Breast epithelium (tissue), 4 donors: ENCODE data around the gene TPPP. TPM values are rescaled to one million over a fixed set of nuclear protein-coding genes. Genes with fewer than 3 reads are reported as not detected.

Experiments used
- DNase-seq, 2 donors: peaks; one replicate each; pipeline ENCODE4 v3.0.0-alpha.2; 2019; ENCODE audit warnings: low spot score in 2 of 2
- H3K27ac ChIP-seq, 2 donors: fragments of 200-600 bp; sonication (generic) in 1 of 2; one replicate each; pipeline ENCODE4 v1.5.1; 2016 to 2019; ENCODE audit warnings: mild to moderate bottlenecking in 1 of 2
- H3K27me3 ChIP-seq, 2 donors: fragments of 200-600 bp; sonication (generic) in 1 of 2; one replicate each; pipeline versions ENCODE4 v1.5.1 to v1.6.0; 2017 to 2019; ENCODE audit warnings: control low read depth in 1 of 2, mild to moderate bottlenecking in 1 of 2
- H3K36me3 ChIP-seq: fragments of 200-600 bp; one replicate; pipeline ENCODE4 v1.5.1; 2019
- H3K4me1 ChIP-seq, 2 donors: fragments of 200-600 bp; sonication (generic); one replicate each; pipeline ENCODE4 v1.5.1; 2016 to 2019; ENCODE audit warnings: control low read depth in 1 of 2
- H3K4me3 ChIP-seq, 3 donors: fragments of 200-600 bp; sonication (generic); 1 replicate in 2 of 3; 2 replicates in 1 of 3; pipeline ENCODE4 v1.5.1; 2016 to 2019; ENCODE audit warnings: mild to moderate bottlenecking in 3 of 3, moderate library complexity in 2 of 3
- H3K9me3 ChIP-seq, 2 donors: fragments of 200-600 bp; sonication (generic) in 1 of 2; one replicate each; pipeline ENCODE4 v1.5.1; 2016 to 2019; ENCODE audit warnings: control low read depth in 1 of 2
- CTCF ChIP-seq, 3 donors: fragments of 450-650 bp; IDR thresholded peaks; one replicate each; pipeline ENCODE4 v1.5.1; 2016 to 2017; ENCODE audit warnings: antibody characterized with exemption in 3 of 3, mild to moderate bottlenecking in 3 of 3, moderate library complexity in 3 of 3
- POLR2A ChIP-seq: fragments of 450-650 bp; IDR thresholded peaks from one replicate; pipeline ENCODE4 v1.6.1; 2016; ENCODE audit warnings: antibody characterized with exemption, mild to moderate bottlenecking, moderate library complexity
- POLR2AphosphoS5 ChIP-seq, 3 donors: sonication (generic); formaldehyde crosslinking; IDR thresholded peaks; one replicate each; pipeline ENCODE4 v1.6.1; 2017; ENCODE audit warnings: antibody characterized with exemption in 3 of 3
- intact Hi-C: fragments of 100-400 bp; cut with DNase I; formaldehyde crosslinking; loops from one replicate; pipeline ENCODE4 v1.15.1; 2023; ENCODE audit warnings: low total_unique reads
- total RNA-seq, 3 donors: library from RNA; depleted of rRNA; stranded (reverse); fragments of >200 nt; gene quantifications; one replicate each; pipeline ENCODE4 v1.1.0, GENCODE V29; 2016

The TPPP gene
- total RNA-seq, 3 donors from 2014 or later: 2.9 to 4.3 (median 3.4) TPM

- Histone ChIP-seq H3K9me3 (no peaks in the 10 kb centered on the region), H3K27me3 (no peaks in the 10 kb centered on the region), H3K4me3 (no peak overlapping the region), H3K27ac (no peak overlapping the region), H3K4me1 (no peaks in the 10 kb centered on the region), H3K36me3 (no peaks in the 10 kb centered on the region)
- intact Hi-C loops: no loop called here
- TF ChIP-seq CTCF (IDR thresholded peaks at IDR 0.05) (no peak), POLR2A (no peak), POLR2AphosphoS5 (IDR thresholded peaks at IDR 0.05) (no peak)
- no peak for DNase-seq
These were observed 49.8 kb downstream of the TPPP start for GRCh38 chr5:643351-643801.

- TF ChIP-seq POLR2AphosphoS5 (IDR thresholded peaks at IDR 0.05) (no peak), CTCF (IDR thresholded peaks at IDR 0.05) (no peak), POLR2A (no peak)
- no peak overlapping the region for H3K4me3 ChIP-seq
- H3K36me3 ChIP-seq: no peaks in the 10 kb centered on the region
- no peaks in the 10 kb centered on the region for H3K4me1 ChIP-seq
- DNase-seq: no peak
- intact Hi-C loops: no loop called here
- no peaks in the 10 kb centered on the region for H3K9me3 ChIP-seq
- no peak overlapping the region for H3K27ac ChIP-seq
- H3K27me3 ChIP-seq: no peaks in the 10 kb centered on the region
These were observed 50.7 kb downstream of the TPPP start for GRCh38 chr5:642481-642880.

GRCh38 chr5:641331-641765 is 51.8 kb downstream of the TPPP start:
- TF ChIP-seq CTCF (IDR thresholded peaks at IDR 0.05) (no peak), POLR2AphosphoS5 (IDR thresholded peaks at IDR 0.05) (no peak), POLR2A (no peak)

GRCh38 chr5:640461-641330 is 52.5 kb downstream of the TPPP start:
- no peak for TF ChIP-seq POLR2A
- TF ChIP-seq POLR2AphosphoS5 (IDR thresholded peaks at IDR 0.05): no peak
- TF ChIP-seq CTCF (IDR thresholded peaks at IDR 0.05): no peak
- Histone ChIP-seq H3K27ac (no peak overlapping the region), H3K9me3 (no peaks in the 10 kb centered on the region), H3K4me1 (no peaks in the 10 kb centered on the region), H3K27me3 (no peaks in the 10 kb centered on the region), H3K4me3 (no peak overlapping the region), H3K36me3 (no peaks in the 10 kb centered on the region)
- intact Hi-C loops: no loop called here
- no peak for DNase-seq

More at GRCh38 chr5:641331-641765, 51.8 kb downstream of the TPPP start:
- no peaks in the 10 kb centered on the region for H3K9me3 ChIP-seq
- no peaks in the 10 kb centered on the region for H3K36me3 ChIP-seq
- no peak for DNase-seq
- H3K4me3 ChIP-seq: no peak overlapping the region
- H3K27ac ChIP-seq: no peak overlapping the region
- no peaks in the 10 kb centered on the region for H3K27me3 ChIP-seq
- no peaks in the 10 kb centered on the region for H3K4me1 ChIP-seq
- intact Hi-C loops: no loop called here

GRCh38 chr5:639584-640213 is 53.5 kb downstream of the TPPP start:
- H3K36me3 ChIP-seq: no peaks in the 10 kb centered on the region

More at GRCh38 chr5:639584-640213, 53.5 kb downstream of the TPPP start:
- Histone ChIP-seq H3K27ac (no peak overlapping the region), H3K27me3 (no peaks in the 10 kb centered on the region), H3K9me3 (no peaks in the 10 kb centered on the region), H3K4me3 (no peak overlapping the region), H3K4me1 (no peaks in the 10 kb centered on the region)
- TF ChIP-seq POLR2AphosphoS5 (IDR thresholded peaks at IDR 0.05) (no peak), POLR2A (no peak), CTCF (IDR thresholded peaks at IDR 0.05) (no peak)
- intact Hi-C loops: no loop called here
- DNase-seq: no peak
